K562 (cell line): ENCODE measurements around the gene TUBE1. TPM values are rescaled to one million over a fixed set of nuclear protein-coding genes. Genes with fewer than 3 reads are reported as not detected.

ENCODE experiments used
- ATAC-seq: fragments of 200-7000 bp; cut with Tn5 transposase; 3 replicates; pipeline ENCODE4 v1.9.1; 2020; ENCODE audit warnings: moderate library complexity
- BruUV-seq: library from RNA; stranded (reverse); fragments of 400-500 nt; replicated peaks from 2 replicates; lab custom pipeline; 2021; lab: Mats Ljungman, UMichigan
- CTCF ChIA-PET: fragments of 300-600 bp; formaldehyde crosslinking; extraction: SDS; loops from one replicate; lab custom pipeline; 2021; ENCODE audit warnings: low intra/inter-chr PET ratio; lab: Yijun Ruan, JAX
- POLR2A ChIA-PET: fragments of 300-600, 350-650 bp; sonication (Branson Sonifier 250); formaldehyde crosslinking; extraction: SDS; loops from one replicate; lab custom pipeline; 2021; ENCODE audit warnings: antibody characterized with exemption, inconsistent platforms; lab: Yijun Ruan, JAX
- DNase-seq, 4 experiments: peaks; one replicate each; pipeline versions ENCODE4 v3.0.0 to v3.0.0-alpha.2; 2011 to 2018; ENCODE audit warnings: low spot score in 3 of 4, mixed read lengths in 3 of 4; ENCODE audit errors: extremely low read depth in 1 of 4
- FAIRE-seq: peaks from 2 replicates; lab custom pipeline; 2011; peaks lifted over from hg19 to GRCh38; lab: Jason Lieb, UNC
- H2AFZ ChIP-seq: 2 replicates; pipeline ENCODE4 v1.6.0; 2011; ENCODE audit warnings: low read depth, low read length, control low read depth, inconsistent platforms
- H3K27ac ChIP-seq: fragments of 200-600 bp; 3 replicates; pipeline ENCODE4 v1.8.0; 2011; ENCODE audit warnings: low read depth, mild to moderate bottlenecking, control low read depth, inconsistent platforms, low read length, moderate library complexity, mixed read lengths; ENCODE audit errors: extremely low read depth
- H3K27me3 ChIP-seq, 2 experiments: fragments of 300-600 bp in 1 of 2; 2 replicates in 1 of 2; 3 replicates in 1 of 2; pipeline versions ENCODE4 v1.6.0 to v1.8.0; 2011; ENCODE audit warnings: inconsistent platforms in 2 of 2, low read length in 2 of 2, mild to moderate bottlenecking in 1 of 2, mixed read lengths in 1 of 2, moderate library complexity in 1 of 2; ENCODE audit not compliant: control insufficient read depth in 2 of 2, insufficient read depth in 2 of 2
- H3K36me3 ChIP-seq: fragments of 300-600 bp; 3 replicates; pipeline ENCODE4 v1.8.0; 2011; ENCODE audit warnings: mild to moderate bottlenecking, low read length, inconsistent platforms; ENCODE audit not compliant: control insufficient read depth, insufficient read depth
- H3K4me1 ChIP-seq, 2 experiments: fragments of 200-600 bp in 1 of 2; replicated peaks in 1 of 2; 2 replicates in 1 of 2; 3 replicates in 1 of 2; pipeline versions ENCODE4 v1.5.1 to v1.8.0; 2011; ENCODE audit warnings: inconsistent platforms in 2 of 2, low read length in 2 of 2, mild to moderate bottlenecking in 1 of 2, mixed read lengths in 1 of 2, moderate library complexity in 1 of 2; ENCODE audit not compliant: control insufficient read depth in 2 of 2, insufficient read depth in 2 of 2
- H3K4me2 ChIP-seq: 2 replicates; pipeline ENCODE4 v1.6.1; 2011; ENCODE audit warnings: low read length, control low read depth, inconsistent platforms, mixed read lengths; ENCODE audit not compliant: insufficient read depth
- H3K4me3 ChIP-seq: fragments of 200-600 bp; sonication (generic), shearing (Covaris generic); 2 replicates; pipeline ENCODE4 v1.5.1; 2016; ENCODE audit warnings: control low read depth, inconsistent platforms
- H3K79me2 ChIP-seq: fragments of 200-600 bp; 3 replicates; pipeline ENCODE4 v1.8.0; 2011; ENCODE audit warnings: low read length, inconsistent platforms; ENCODE audit not compliant: control insufficient read depth, insufficient read depth
- H3K9ac ChIP-seq, 2 experiments: 2 replicates each; pipeline versions ENCODE4 v1.6.0 to v1.6.1; 2011; ENCODE audit warnings: low read depth in 2 of 2, low read length in 2 of 2, control low read depth in 1 of 2, inconsistent platforms in 1 of 2, mild to moderate bottlenecking in 1 of 2, mixed read lengths in 1 of 2; ENCODE audit not compliant: insufficient read depth in 1 of 2
- H3K9me1 ChIP-seq: one replicate; pipeline ENCODE4 v1.6.0; 2011; ENCODE audit warnings: inconsistent platforms, mild to moderate bottlenecking, low read length, moderate library complexity; ENCODE audit not compliant: control insufficient read depth, insufficient read depth
- H3K9me3 ChIP-seq: replicated peaks from 2 replicates; pipeline ENCODE4 v1.5.1; 2011; ENCODE audit warnings: low read depth, low read length, inconsistent platforms; ENCODE audit not compliant: control insufficient read depth, insufficient read depth
- H4K20me1 ChIP-seq: replicated peaks from 2 replicates; pipeline ENCODE4 v1.6.1; 2011; ENCODE audit warnings: low read length, inconsistent platforms, mixed read lengths; ENCODE audit not compliant: control insufficient read depth, insufficient read depth
- BRD4 ChIP-seq: fragments of 200-600 bp; sonication (generic); IDR thresholded peaks from 2 replicates; pipeline ENCODE4 v1.6.1; 2017; ENCODE audit warnings: inconsistent platforms
- CGGBP1 ChIP-seq: fragments of 250-450 bp; sonication (Bioruptor Pico); IDR thresholded peaks from 2 replicates; pipeline ENCODE4 v1.9.0; 2021; ENCODE audit warnings: mild to moderate bottlenecking
- CHD2 ChIP-seq: IDR thresholded peaks from 2 replicates; pipeline ENCODE4 v1.6.1; 2011; ENCODE audit warnings: low read depth, low read length
- CREBBP ChIP-seq: IDR thresholded peaks from one replicate; pipeline ENCODE4 v1.6.1; 2012; ENCODE audit warnings: low read depth, mild to moderate bottlenecking, control low read depth, inconsistent platforms, low read length
- DEAF1 ChIP-seq: fragments of 450-650 bp; formaldehyde crosslinking; IDR thresholded peaks from 2 replicates; pipeline ENCODE4 v1.4.0; 2020; ENCODE audit warnings: mild to moderate bottlenecking, moderate library complexity
- FIP1L1 ChIP-seq: fragments of 200-400 bp; formaldehyde crosslinking; IDR thresholded peaks from 2 replicates; pipeline ENCODE4 v1.6.1; 2018; ENCODE audit warnings: mild to moderate bottlenecking, low read depth, low read length; ENCODE audit not compliant: poor library complexity, severe bottlenecking
- IRF2 ChIP-seq: sonication (generic); formaldehyde crosslinking; IDR thresholded peaks from 2 replicates; pipeline ENCODE4 v1.8.1; 2022; ENCODE audit warnings: mild to moderate bottlenecking, missing genetic modification reagents
- NCOA2 ChIP-seq, 2 experiments: fragments of 450-650 bp; IDR thresholded peaks; 2 replicates each; pipeline ENCODE4 v1.6.1; 2018; ENCODE audit warnings: mild to moderate bottlenecking in 2 of 2, moderate library complexity in 1 of 2; ENCODE audit not compliant: partially characterized antibody in 2 of 2
- SMAD4 ChIP-seq: fragments of 250-450 bp; sonication (Bioruptor Pico); conservative IDR thresholded peaks from 2 replicates; pipeline ENCODE4 v1.8.0; 2021; ENCODE audit warnings: inconsistent platforms, mild to moderate bottlenecking, moderate library complexity
- SRF ChIP-seq, 2 experiments: fragments of 250-450, 450-650 bp in 1 of 2; sonication (Bioruptor Pico) in 1 of 2; sonication (generic) in 1 of 2; formaldehyde crosslinking; IDR thresholded peaks; 2 replicates each; pipeline versions ENCODE4 v1.5.0 to v1.5.1; 2020 to 2022; ENCODE audit warnings: mild to moderate bottlenecking in 1 of 2, missing genetic modification reagents in 1 of 2
- ZNF384 ChIP-seq: IDR thresholded peaks from 2 replicates; pipeline ENCODE4 v1.6.1; 2012; ENCODE audit warnings: low read depth, low read length, improper control_type of control experiment
- ZNF395 ChIP-seq: fragments of 200-800 bp; sonication (Bioruptor generic); IDR thresholded peaks from 2 replicates; pipeline ENCODE4 v1.6.1; 2017; ENCODE audit warnings: missing genetic modification characterization, missing compliant biosample characterization
- WGBS: fragments of 100-300 bp; shearing (Covaris generic); methylation state at CpG from one replicate; pipeline ENCODE4 v1.1.6; 2016; ENCODE audit warnings: low coverage, mixed read lengths; ENCODE audit not compliant: insufficient coverage; ENCODE audit errors: missing lambda C conversion rate; 5-methylcytosine and 5-hydroxymethylcytosine counted together
- in situ Hi-C: fragments of 300-500 bp; cut with MboI; formaldehyde crosslinking; loops from 4 replicates; pipeline ENCODE4 v1.15.0; 2018; ENCODE audit warnings: inconsistent platforms, mixed read lengths
- intact Hi-C: fragments of 100-400 bp; cut with micrococcal nuclease; formaldehyde crosslinking; loops from 2 replicates; pipeline ENCODE4 v1.14.2; 2022
- polyA plus RNA-seq, 8 experiments: library from polyadenylated mRNA; depleted of rRNA in 4 of 8; stranded (reverse) in 5 of 8; unstranded in 3 of 8; fragments of >200 nt; fragmentation: Nextera tagmentation in 2 of 8; fragmentation: Illumina TruSeq in 1 of 8; extraction: Ambion mirVana in 2 of 8; extraction: Trizol in 1 of 8; gene quantifications; 2 replicates each; pipeline versions ENCODE4 v1.2.1 to v1.2.3, GENCODE V29; 2011 to 2014; ENCODE audit warnings: inconsistent platforms in 1 of 8, missing spikeins in 1 of 8
- total RNA-seq, 7 experiments: library from RNA; depleted of rRNA in 6 of 7; stranded (reverse); fragments of >200 nt in 6 of 7; fragmentation: Illumina TruSeq in 2 of 7; extraction: Trizol in 2 of 7; gene quantifications; 2 replicates each; pipeline versions ENCODE4 v1.2.1 to v1.2.3, GENCODE V29; 2011 to 2021; ENCODE audit warnings: low replicate concordance in 1 of 7
- TF ChIP-seq, protein P1 (sequence below): sonication (generic); formaldehyde crosslinking; IDR thresholded peaks from 2 replicates; pipeline ENCODE4 v1.8.0; 2022; ENCODE audit warnings: missing genetic modification reagents, mild to moderate bottlenecking, moderate library complexity, borderline replicate concordance
- TF ChIP-seq, protein P2 (sequence below): fragments of 450-650 bp; IDR thresholded peaks from 2 replicates; pipeline ENCODE4 v1.6.1; 2016; ENCODE audit warnings: low read depth, mild to moderate bottlenecking, moderate library complexity

TUBE1 gene
- total and polyA plus RNA-seq, 9 of the 15 experiments (the other 6 are each of a cell fraction or from before 2014, with no cell fraction given): 18.9 to 58.4 (median 30.8) TPM

GRCh38 chr6:112038268-112038667 is 49.0 kb downstream of the TUBE1 start:
- H3K4me1 ChIP-seq: no peaks in the 10 kb centered on the region
- H3K4me3 ChIP-seq: no peak overlapping the region
- 0% methylated on average over 4 of the region's 5 CpGs for WGBS
- no peaks in the 10 kb centered on the region; the same call in 1 of the 2 replicates for H3K9me3 ChIP-seq
- no peak overlapping the region for H3K4me2 ChIP-seq
- no peak overlapping the region for H3K27ac ChIP-seq
- peaks cover 22 to 39% of the 10 kb centered on the region in 2 experiments for H3K27me3 ChIP-seq
- ChIA-PET POLR2A (no interaction called here), CTCF (no interaction called here)
- no peak for ATAC-seq
- no peaks in the 10 kb centered on the region; the same call in 1 of the 2 replicates for H4K20me1 ChIP-seq
- H3K9me1 ChIP-seq: no peaks in the 10 kb centered on the region
- in situ Hi-C loops: no loop called here
- TF ChIP-seq CGGBP1 (CRISPR knock-in tag) (no peak), FIP1L1 (no peak), CREBBP (no peak), SMAD4 (CRISPR knock-in tag) (no peak), BRD4 (no peak), IRF2 (no peak), NCOA2 (IDR thresholded peaks at IDR 0.05; ENCODE audit: partially characterized antibody in 2 of 2) (no peak), CHD2 (no peak), SRF (CRISPR knock-in tag; IDR thresholded peaks at IDR 0.05) (no peak), DEAF1 (no peak), ZNF395 (CRISPR knock-in tag) (no peak), ZNF384 (no peak)
- TF ChIP-seq, protein P1, sequence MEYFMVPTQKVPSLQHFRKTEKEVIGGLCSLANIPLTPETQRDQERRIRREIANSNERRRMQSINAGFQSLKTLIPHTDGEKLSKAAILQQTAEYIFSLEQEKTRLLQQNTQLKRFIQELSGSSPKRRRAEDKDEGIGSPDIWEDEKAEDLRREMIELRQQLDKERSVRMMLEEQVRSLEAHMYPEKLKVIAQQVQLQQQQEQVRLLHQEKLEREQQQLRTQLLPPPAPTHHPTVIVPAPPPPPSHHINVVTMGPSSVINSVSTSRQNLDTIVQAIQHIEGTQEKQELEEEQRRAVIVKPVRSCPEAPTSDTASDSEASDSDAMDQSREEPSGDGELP (CRISPR knock-in tag): no peak
- TF ChIP-seq, protein P2, sequence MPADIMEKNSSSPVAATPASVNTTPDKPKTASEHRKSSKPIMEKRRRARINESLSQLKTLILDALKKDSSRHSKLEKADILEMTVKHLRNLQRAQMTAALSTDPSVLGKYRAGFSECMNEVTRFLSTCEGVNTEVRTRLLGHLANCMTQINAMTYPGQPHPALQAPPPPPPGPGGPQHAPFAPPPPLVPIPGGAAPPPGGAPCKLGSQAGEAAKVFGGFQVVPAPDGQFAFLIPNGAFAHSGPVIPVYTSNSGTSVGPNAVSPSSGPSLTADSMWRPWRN: no peak
- TF ChIP-seq, all 486 proteins: peak for 0
- H2AFZ ChIP-seq: no peak overlapping the region
- DNase-seq (no peak), FAIRE-seq (no peak)
- H3K79me2 ChIP-seq: no peaks in the 10 kb centered on the region
- no TSS peak for BruUV-seq
- intact Hi-C loops: no loop called here
- H3K9ac ChIP-seq: 0 out of 4 replicates have a peak overlapping the region, but pooled peaks of 1 of the 2 experiments have one; percentile 50
- no peaks in the 10 kb centered on the region for H3K36me3 ChIP-seq
